Ishikawa (cell line): ENCODE measurements around the gene DDHD1.

ENCODE experiments used
- CEBPB ChIP-seq: IDR thresholded peaks from 2 replicates; pipeline ENCODE4 v1.6.1; 2012
- CREB1 ChIP-seq: IDR thresholded peaks from 2 replicates; pipeline ENCODE4 v1.6.1; 2012; ENCODE audit warnings: low read depth
- EGR1 ChIP-seq: IDR thresholded peaks from 2 replicates; pipeline ENCODE4 v1.6.1; 2012
- EP300 ChIP-seq: IDR thresholded peaks from 2 replicates; pipeline ENCODE4 v1.6.1; 2012; ENCODE audit warnings: borderline replicate concordance
- NFIC ChIP-seq: IDR thresholded peaks from 2 replicates; pipeline ENCODE4 v1.6.1; 2012
- RAD21 ChIP-seq: IDR thresholded peaks from 2 replicates; pipeline ENCODE4 v1.6.1; 2012; ENCODE audit warnings: low read depth
- TAF1 ChIP-seq: IDR thresholded peaks from 2 replicates; pipeline ENCODE4 v1.6.1; 2012; ENCODE audit warnings: low read depth, mild to moderate bottlenecking
- TCF12 ChIP-seq: IDR thresholded peaks from 2 replicates; pipeline ENCODE4 v1.6.1; 2012; ENCODE audit warnings: low read depth
- YY1 ChIP-seq: IDR thresholded peaks from 2 replicates; pipeline ENCODE4 v1.6.1; 2012; ENCODE audit warnings: low read depth
- ZBTB7A ChIP-seq: IDR thresholded peaks from 2 replicates; pipeline ENCODE4 v1.6.1; 2012; ENCODE audit warnings: low read depth
- TF ChIP-seq, protein P1 (sequence below): IDR thresholded peaks from 2 replicates; pipeline ENCODE4 v1.6.1; 2012; ENCODE audit warnings: low read depth, mild to moderate bottlenecking
- TF ChIP-seq, protein P2 (sequence below): IDR thresholded peaks from 2 replicates; pipeline ENCODE4 v1.6.1; 2012
- TF ChIP-seq, protein P3 (sequence below): IDR thresholded peaks from 2 replicates; pipeline ENCODE4 v1.6.1; 2012

DNA sequence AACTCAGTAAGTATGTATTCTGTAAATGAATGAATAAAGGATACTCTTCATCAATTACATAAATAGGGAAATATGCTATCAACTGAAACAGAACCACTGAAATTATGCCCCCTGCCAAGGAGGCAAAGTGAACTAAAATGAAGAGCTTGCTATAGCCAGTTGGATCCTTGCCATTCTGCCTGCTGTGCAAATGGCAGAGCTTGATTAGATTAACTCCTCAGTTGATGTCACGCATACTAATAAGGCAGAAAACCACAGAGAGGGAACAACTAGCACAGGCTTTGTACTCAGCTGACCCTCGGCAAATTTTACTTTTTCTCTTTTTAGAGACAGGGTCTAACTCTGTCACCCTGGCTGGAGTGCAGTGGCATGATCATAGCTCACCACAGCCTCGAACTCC is 165.6 kb downstream of the DDHD1 start:
- TF ChIP-seq RAD21 (no peak), YY1 (no peak), TAF1 (no peak), EGR1 (no peak), CREB1 (no peak), EP300 (no peak), CEBPB (no peak), NFIC (no peak), TCF12 (no peak), ZBTB7A (no peak)
- TF ChIP-seq, protein P1, sequence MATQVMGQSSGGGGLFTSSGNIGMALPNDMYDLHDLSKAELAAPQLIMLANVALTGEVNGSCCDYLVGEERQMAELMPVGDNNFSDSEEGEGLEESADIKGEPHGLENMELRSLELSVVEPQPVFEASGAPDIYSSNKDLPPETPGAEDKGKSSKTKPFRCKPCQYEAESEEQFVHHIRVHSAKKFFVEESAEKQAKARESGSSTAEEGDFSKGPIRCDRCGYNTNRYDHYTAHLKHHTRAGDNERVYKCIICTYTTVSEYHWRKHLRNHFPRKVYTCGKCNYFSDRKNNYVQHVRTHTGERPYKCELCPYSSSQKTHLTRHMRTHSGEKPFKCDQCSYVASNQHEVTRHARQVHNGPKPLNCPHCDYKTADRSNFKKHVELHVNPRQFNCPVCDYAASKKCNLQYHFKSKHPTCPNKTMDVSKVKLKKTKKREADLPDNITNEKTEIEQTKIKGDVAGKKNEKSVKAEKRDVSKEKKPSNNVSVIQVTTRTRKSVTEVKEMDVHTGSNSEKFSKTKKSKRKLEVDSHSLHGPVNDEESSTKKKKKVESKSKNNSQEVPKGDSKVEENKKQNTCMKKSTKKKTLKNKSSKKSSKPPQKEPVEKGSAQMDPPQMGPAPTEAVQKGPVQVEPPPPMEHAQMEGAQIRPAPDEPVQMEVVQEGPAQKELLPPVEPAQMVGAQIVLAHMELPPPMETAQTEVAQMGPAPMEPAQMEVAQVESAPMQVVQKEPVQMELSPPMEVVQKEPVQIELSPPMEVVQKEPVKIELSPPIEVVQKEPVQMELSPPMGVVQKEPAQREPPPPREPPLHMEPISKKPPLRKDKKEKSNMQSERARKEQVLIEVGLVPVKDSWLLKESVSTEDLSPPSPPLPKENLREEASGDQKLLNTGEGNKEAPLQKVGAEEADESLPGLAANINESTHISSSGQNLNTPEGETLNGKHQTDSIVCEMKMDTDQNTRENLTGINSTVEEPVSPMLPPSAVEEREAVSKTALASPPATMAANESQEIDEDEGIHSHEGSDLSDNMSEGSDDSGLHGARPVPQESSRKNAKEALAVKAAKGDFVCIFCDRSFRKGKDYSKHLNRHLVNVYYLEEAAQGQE = no peak
- TF ChIP-seq, protein P2, sequence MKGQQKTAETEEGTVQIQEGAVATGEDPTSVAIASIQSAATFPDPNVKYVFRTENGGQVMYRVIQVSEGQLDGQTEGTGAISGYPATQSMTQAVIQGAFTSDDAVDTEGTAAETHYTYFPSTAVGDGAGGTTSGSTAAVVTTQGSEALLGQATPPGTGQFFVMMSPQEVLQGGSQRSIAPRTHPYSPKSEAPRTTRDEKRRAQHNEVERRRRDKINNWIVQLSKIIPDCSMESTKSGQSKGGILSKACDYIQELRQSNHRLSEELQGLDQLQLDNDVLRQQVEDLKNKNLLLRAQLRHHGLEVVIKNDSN = no peak
- TF ChIP-seq, protein P3, sequence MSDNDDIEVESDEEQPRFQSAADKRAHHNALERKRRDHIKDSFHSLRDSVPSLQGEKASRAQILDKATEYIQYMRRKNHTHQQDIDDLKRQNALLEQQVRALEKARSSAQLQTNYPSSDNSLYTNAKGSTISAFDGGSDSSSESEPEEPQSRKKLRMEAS = no peak
